ENCODE measurements around the gene IL26. TPM values are rescaled to one million over a fixed set of nuclear protein-coding genes. Genes with fewer than 3 reads are reported as not detected.

The IL26 gene
- total and polyA plus RNA-seq, 2 donors (not counting 3 experiments of a cell fraction or from before 2014, with no cell fraction given) = not detected

- intact Hi-C loops (cut with micrococcal nuclease) (no loop called here), dilution Hi-C loops (cut with MboI; ENCODE audit: extremely low pct_ligation_motif_present, low sequenced_read_pairs) (no loop called here)
- H2AFZ ChIP-seq (ENCODE audit: low read depth, low read length) = no peak overlapping the region
- POLR2A ChIA-PET = no interaction called here
- peaks cover 4 to 5% of the 10 kb centered on the region in 2 experiments for H3K27me3 ChIP-seq (ENCODE audit: control insufficient read depth in 2 of 2, insufficient read depth in 2 of 2, low read length in 2 of 2)
- no peaks in the 10 kb centered on the region for H4K20me1 ChIP-seq (replicated peaks; ENCODE audit: control insufficient read depth, extremely low read depth, insufficient read depth, low read length)
- no peak for FAIRE-seq
- no peaks in the 10 kb centered on the region for H3K79me2 ChIP-seq (ENCODE audit: control insufficient read depth, insufficient read depth, low read length)
- no peak overlapping the region for H3K4me3 ChIP-seq (replicated peaks in 1 of 3; ENCODE audit: insufficient read depth in 1 of 3, low read depth in 1 of 3, low read length in 3 of 3)
- H3K9ac ChIP-seq (replicated peaks; ENCODE audit: extremely low read depth, insufficient read depth, low read length) = no peak overlapping the region
- no peaks in the 10 kb centered on the region for H3K4me1 ChIP-seq (ENCODE audit: control insufficient read depth, extremely low read depth, insufficient read depth, low read length)
- no peaks in the 10 kb centered on the region for H3K9me1 ChIP-seq (replicated peaks; ENCODE audit: control insufficient read depth, extremely low read depth, insufficient read depth, low read length)
- CTCF ChIA-PET = no interaction called here
- TF ChIP-seq, protein P1, sequence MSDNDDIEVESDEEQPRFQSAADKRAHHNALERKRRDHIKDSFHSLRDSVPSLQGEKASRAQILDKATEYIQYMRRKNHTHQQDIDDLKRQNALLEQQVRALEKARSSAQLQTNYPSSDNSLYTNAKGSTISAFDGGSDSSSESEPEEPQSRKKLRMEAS (IDR thresholded peaks at IDR 0.05; ENCODE audit: insufficient read depth, insufficient read length) = no peak
- TF ChIP-seq JUN (IDR thresholded peaks at IDR 0.05; ENCODE audit: borderline replicate concordance, insufficient read depth, insufficient read length, low read depth) (no peak), POLR2AphosphoS5 (IDR thresholded peaks at IDR 0.05; ENCODE audit: insufficient read depth, low read depth, low read length) (no peak), GATA2 (IDR thresholded peaks at IDR 0.05; ENCODE audit: insufficient read depth, insufficient read length, low read depth, low read length) (no peak), FOS (IDR thresholded peaks at IDR 0.05; ENCODE audit: borderline replicate concordance, insufficient read depth, low read length) (no peak), CTCF (IDR thresholded peaks at IDR 0.05; ENCODE audit: extremely low read depth in 1 of 2, insufficient read depth in 1 of 2, low read depth in 1 of 2, low read length in 2 of 2) (no peak)
- no peaks in the 10 kb centered on the region for H3K36me3 ChIP-seq (ENCODE audit: control insufficient read depth in 2 of 2, extremely low read depth in 1 of 2, insufficient read depth in 2 of 2, low read length in 2 of 2)
- no peak overlapping the region for H3K4me2 ChIP-seq (ENCODE audit: insufficient read depth, low read length)
- BruUV-seq (replicated peaks) = no TSS peak
- DNase-seq (ENCODE audit: low read depth, low spot score) = no peak
- no peak overlapping the region for H3K27ac ChIP-seq (ENCODE audit: insufficient read depth, low read depth, low read length)
- H3K9me3 ChIP-seq (replicated peaks; ENCODE audit: control insufficient read depth, insufficient read depth, low read length) = no peaks in the 10 kb centered on the region
Observed at GRCh38 chr12:68252077-68252476, 26.5 kb upstream of the IL26 start.
